ENCODE results near the gene MED20.

MED20 gene

GRCh38 chr6:41940759-41941279 is 19.9 kb upstream of the MED20 start:
- DNase-seq = peak in 1 of 2 experiments; percentile 12

GRCh38 chr6:41939848-41940758 is 19.2 kb upstream of the MED20 start:
- DNase-seq = no peak

- DNase-seq = no peak
These were observed 18.4 kb upstream of the MED20 start for GRCh38 chr6:41939176-41939847.

- DNase-seq = no peak
These were observed 17.7 kb upstream of the MED20 start for GRCh38 chr6:41938590-41939175.

GRCh38 chr6:41937861-41938574 is 17.1 kb upstream of the MED20 start:
- DNase-seq = no peak

- no peak for DNase-seq
These were observed 16.5 kb upstream of the MED20 start for GRCh38 chr6:41937472-41937860.

GRCh38 chr6:41936073-41936837 is 15.3 kb upstream of the MED20 start:
- peak; percentile 64 to 66 for DNase-seq

GRCh38 chr6:41935685-41936072 is 14.7 kb upstream of the MED20 start:
- DNase-seq = no peak

GRCh38 chr6:41935193-41935574 is 14.2 kb upstream of the MED20 start:
- no peak for DNase-seq

- DNase-seq = no peak
These were observed 13.6 kb upstream of the MED20 start for GRCh38 chr6:41934278-41935192.

- no peak for DNase-seq
These were observed 11.4 kb upstream of the MED20 start for GRCh38 chr6:41932378-41932777.

- no peak for DNase-seq
These were observed 10.9 kb upstream of the MED20 start for GRCh38 chr6:41931792-41932191.

GRCh38 chr6:41929924-41930323 is 9.0 kb upstream of the MED20 start:
- DNase-seq = no peak

- no peak for DNase-seq
These were observed 6.3 kb upstream of the MED20 start for GRCh38 chr6:41927253-41927652.

- no peak for DNase-seq
These were observed 1.2 kb upstream of the MED20 start for GRCh38 chr6:41922154-41922553.

GRCh38 chr6:41921712-41921998 is 716 bp upstream of the MED20 start:
- DNase-seq = no peak

GRCh38 chr6:41917528-41917927 is 3.4 kb downstream of the MED20 start:
- DNase-seq = no peak

GRCh38 chr6:41914869-41915530 is 5.9 kb downstream of the MED20 start:
- DNase-seq = no peak

GRCh38 chr6:41914343-41914742 is 6.6 kb downstream of the MED20 start:
- no peak for DNase-seq

GRCh38 chr6:41909727-41910126 is 11.2 kb downstream of the MED20 start:
- DNase-seq = no peak
